Panc1 (cell line): ENCODE results near the gene GNAI1. TPM values are rescaled to one million over a fixed set of nuclear protein-coding genes. Genes with fewer than 3 reads are reported as not detected.
"Not testable (repeated sequence)": the region's sequence is repeated elsewhere in the genome, so short reads cannot be mapped to it uniquely, and the experiment has no call there.

Experiments used
- ATAC-seq: fragments of 200-7000 bp; cut with Tn5 transposase; 2 replicates; pipeline ENCODE4 v1.9.1; 2020; ENCODE audit warnings: mild to moderate bottlenecking, moderate library complexity
- BruUV-seq: library from RNA; stranded (reverse); fragments of 400-500 nt; replicated peaks from 2 replicates; lab custom pipeline; 2021; lab: Mats Ljungman, UMichigan
- CTCF ChIA-PET: fragments of 300-600 bp; sonication (Branson Sonifier 250); formaldehyde crosslinking; loops from one replicate; lab custom pipeline; 2022; ENCODE audit warnings: antibody characterized with exemption; lab: Charles Lee
- POLR2A ChIA-PET: fragments of 300-600 bp; sonication (Branson Sonifier 250); formaldehyde crosslinking; loops from one replicate; lab custom pipeline; 2022; ENCODE audit warnings: antibody characterized with exemption; lab: Charles Lee
- DNase-seq: peaks from one replicate; pipeline ENCODE4 v3.0.0-alpha.2; 2010; ENCODE audit warnings: low read depth, low spot score
- H3K27ac ChIP-seq: 2 replicates; pipeline ENCODE4 v1.5.1; 2011; ENCODE audit warnings: mild to moderate bottlenecking, low read length, inconsistent platforms
- H3K27me3 ChIP-seq: fragments of 200-500 bp; sonication (Bioruptor generic); 2 replicates; pipeline ENCODE4 v1.6.0; 2014; ENCODE audit warnings: low read length, inconsistent platforms; ENCODE audit not compliant: control insufficient read depth, insufficient read depth
- H3K36me3 ChIP-seq: fragments of 200-500 bp; sonication (Bioruptor generic); 2 replicates; pipeline ENCODE4 v1.5.1; 2014; ENCODE audit warnings: inconsistent platforms, mild to moderate bottlenecking, low read length, moderate library complexity; ENCODE audit not compliant: control insufficient read depth, insufficient read depth
- H3K4me1 ChIP-seq: 2 replicates; pipeline ENCODE4 v1.5.1; 2011; ENCODE audit warnings: inconsistent platforms, mild to moderate bottlenecking, low read length, moderate library complexity; ENCODE audit not compliant: control insufficient read depth, insufficient read depth
- H3K4me3 ChIP-seq, 2 experiments: 2 replicates each; pipeline ENCODE4 v1.5.1; 2011 to 2012; ENCODE audit warnings: low read depth in 2 of 2, low read length in 2 of 2, mild to moderate bottlenecking in 2 of 2, inconsistent platforms in 1 of 2, moderate library complexity in 1 of 2
- H3K9me3 ChIP-seq: fragments of 200-500 bp; sonication (Bioruptor generic); 2 replicates; pipeline ENCODE4 v1.5.1; 2014; ENCODE audit warnings: low read depth, mild to moderate bottlenecking, inconsistent platforms, low read length, moderate library complexity; ENCODE audit not compliant: control insufficient read depth, insufficient read depth
- CTCF ChIP-seq: fragments of 450-650 bp; IDR thresholded peaks from 2 replicates; pipeline ENCODE4 v1.5.1; 2017; ENCODE audit warnings: mild to moderate bottlenecking
- POLR2AphosphoS5 ChIP-seq: IDR thresholded peaks from 2 replicates; pipeline ENCODE4 v1.6.1; 2012; ENCODE audit warnings: mild to moderate bottlenecking, low read depth, low read length, moderate library complexity
- REST ChIP-seq, 2 experiments: IDR thresholded peaks; 2 replicates each; pipeline ENCODE4 v1.6.1; 2011 to 2012; ENCODE audit warnings: low read depth in 2 of 2, control low read depth in 1 of 2, low read length in 1 of 2, mild to moderate bottlenecking in 1 of 2, moderate library complexity in 1 of 2; ENCODE audit not compliant: insufficient read depth in 1 of 2
- SIN3A ChIP-seq: IDR thresholded peaks from 2 replicates; pipeline ENCODE4 v1.6.1; 2012; ENCODE audit warnings: low read depth, mild to moderate bottlenecking, low read length, moderate library complexity, borderline replicate concordance; ENCODE audit not compliant: insufficient read depth
- TCF7L2 ChIP-seq: IDR thresholded peaks from 2 replicates; pipeline ENCODE4 v1.6.1; 2011; ENCODE audit warnings: mild to moderate bottlenecking, low read depth, low read length, inconsistent platforms
- in situ Hi-C: cut with HindIII; loops from 2 replicates; pipeline ENCODE4 v1.10.0; 2016; ENCODE audit warnings: low sequenced_read_pairs, low pct_unique_long_range_greater_than_20kb
- intact Hi-C: fragments of 100-400 bp; cut with micrococcal nuclease; formaldehyde crosslinking; loops from one replicate; pipeline ENCODE4 v1.10.0; 2022; ENCODE audit not compliant: unreplicated experiment
- total RNA-seq: library from RNA; stranded (reverse); gene quantifications from one replicate; pipeline ENCODE4 v1.2.1, GENCODE V29; 2021; ENCODE audit not compliant: unreplicated experiment

GNAI1 gene
- total RNA-seq, 1 experiment from 2014 or later = 19.2 TPM

GRCh38 chr7:80154656-80155333, 20.2 kb downstream of the GNAI1 start:
- POLR2A ChIA-PET = no interaction called here

GRCh38 chr7:80155374-80155773, 20.7 kb downstream of the GNAI1 start:
- no peak for ATAC-seq
- no TSS peak for BruUV-seq
- CTCF ChIA-PET = no interaction called here

More at GRCh38 chr7:80154656-80155333, 20.2 kb downstream of the GNAI1 start:
- ATAC-seq (no peak), DNase-seq (no peak)
- H3K36me3 ChIP-seq = no peaks in the 10 kb centered on the region
- intact Hi-C loops (no loop called here), in situ Hi-C loops (no loop called here)
- CTCF ChIA-PET = no interaction called here
- peaks cover 18% of the 10 kb centered on the region for H3K4me1 ChIP-seq
- H3K27ac ChIP-seq = no peak overlapping the region
- no TSS peak for BruUV-seq
- TF ChIP-seq POLR2AphosphoS5 (no peak), CTCF (no peak), TCF7L2 (no peak), REST (IDR thresholded peaks at IDR 0.05; ENCODE audit: insufficient read depth in 1 of 2, low read depth in 2 of 2, low read length in 1 of 2) (no peak), SIN3A (no peak)
- no peaks in the 10 kb centered on the region for H3K9me3 ChIP-seq
- H3K4me3 ChIP-seq = no peak overlapping the region
- H3K27me3 ChIP-seq = no peaks in the 10 kb centered on the region

GRCh38 chr7:80157770-80158169, 23.1 kb downstream of the GNAI1 start:
- POLR2A ChIA-PET = interaction anchor here (0.6 kb wide), 1 partner anchor 68 kb away, joined by 3 read pairs; no protein-coding TSS in a partner anchor
- ATAC-seq, DNase-seq, in situ Hi-C loops, H3K27ac ChIP-seq, H3K27me3 ChIP-seq, BruUV-seq, H3K4me3 ChIP-seq, H3K9me3 ChIP-seq, H3K36me3 ChIP-seq, intact Hi-C loops: not testable (repeated sequence)
- CTCF ChIA-PET = interaction anchor here (0.6 kb wide), 1 partner anchor 127 kb away, joined by 3 read pairs; no protein-coding TSS in a partner anchor
- peaks cover 11% of the 10 kb centered on the region; the same call in 1 of the 2 replicates for H3K4me1 ChIP-seq

More at GRCh38 chr7:80155374-80155773, 20.7 kb downstream of the GNAI1 start:
- H3K36me3 ChIP-seq = no peaks in the 10 kb centered on the region
- no peak overlapping the region for H3K4me3 ChIP-seq
- POLR2A ChIA-PET = interaction anchor here (0.7 kb wide), 1 partner anchor 45 kb away, joined by 9 read pairs; no protein-coding TSS in a partner anchor
- TF ChIP-seq SIN3A = no peak
- DNase-seq = no peak
- no peak overlapping the region for H3K27ac ChIP-seq
- H3K4me1 ChIP-seq = peaks cover 18% of the 10 kb centered on the region
- no peaks in the 10 kb centered on the region for H3K27me3 ChIP-seq
- intact Hi-C loops (no loop called here), in situ Hi-C loops (no loop called here)
- H3K9me3 ChIP-seq = no peaks in the 10 kb centered on the region
